GM18499 (cell line): ENCODE measurements around the gene MYO1B.

Experiments
- ATAC-seq: cut with Tn5 transposase; IDR thresholded peaks from one replicate; pipeline ENCODE4 v1.9.1; 2021; ENCODE audit warnings: moderate number of reproducible peaks; ENCODE audit not compliant: insufficient read depth, unreplicated experiment

MYO1B gene

GRCh38 chr2:191389288-191389687, 144.1 kb downstream of the MYO1B start:
- no peak for ATAC-seq

- no peak for ATAC-seq
Observed at GRCh38 chr2:191391171-191391570, 146.0 kb downstream of the MYO1B start.

- no peak for ATAC-seq
Observed at GRCh38 chr2:191394043-191394442, 148.8 kb downstream of the MYO1B start.

GRCh38 chr2:191396794-191397193, 151.6 kb downstream of the MYO1B start:
- no peak for ATAC-seq

- ATAC-seq: no peak
Observed at GRCh38 chr2:191399601-191400000, 154.4 kb downstream of the MYO1B start.

- no peak for ATAC-seq
Observed at GRCh38 chr2:191401287-191401686, 156.1 kb downstream of the MYO1B start.

GRCh38 chr2:191402966-191403565, 157.9 kb downstream of the MYO1B start:
- ATAC-seq: no peak

- no peak for ATAC-seq
Observed at GRCh38 chr2:191404568-191404991, 159.4 kb downstream of the MYO1B start.

- ATAC-seq: no peak
Observed at GRCh38 chr2:191405546-191405945, 160.3 kb downstream of the MYO1B start.

GRCh38 chr2:191410646-191411436, 165.6 kb downstream of the MYO1B start:
- ATAC-seq: no peak

GRCh38 chr2:191411472-191411871, 166.3 kb downstream of the MYO1B start:
- ATAC-seq: no peak

GRCh38 chr2:191412353-191412752, 167.1 kb downstream of the MYO1B start:
- ATAC-seq: no peak

- no peak for ATAC-seq
Observed at GRCh38 chr2:191415101-191415500, 169.9 kb downstream of the MYO1B start.

GRCh38 chr2:191415858-191416257, 170.7 kb downstream of the MYO1B start:
- no peak for ATAC-seq

- no peak for ATAC-seq
Observed at GRCh38 chr2:191417746-191418145, 172.5 kb downstream of the MYO1B start.

GRCh38 chr2:191421950-191422349, 176.7 kb downstream of the MYO1B start:
- ATAC-seq: no peak

GRCh38 chr2:191427031-191427430, 181.8 kb downstream of the MYO1B start:
- ATAC-seq: no peak

- no peak for ATAC-seq
Observed at GRCh38 chr2:191428141-191428540, 182.9 kb downstream of the MYO1B start.

- ATAC-seq: no peak
Observed at GRCh38 chr2:191430476-191430875, 185.3 kb downstream of the MYO1B start.

- ATAC-seq: no peak
Observed at GRCh38 chr2:191432121-191432520, 186.9 kb downstream of the MYO1B start.

GRCh38 chr2:191434072-191434471, 188.9 kb downstream of the MYO1B start:
- ATAC-seq: no peak

GRCh38 chr2:191435141-191435540, 189.9 kb downstream of the MYO1B start:
- no peak for ATAC-seq
